ENCODE data around the gene HPS1.

The HPS1 gene

DNA sequence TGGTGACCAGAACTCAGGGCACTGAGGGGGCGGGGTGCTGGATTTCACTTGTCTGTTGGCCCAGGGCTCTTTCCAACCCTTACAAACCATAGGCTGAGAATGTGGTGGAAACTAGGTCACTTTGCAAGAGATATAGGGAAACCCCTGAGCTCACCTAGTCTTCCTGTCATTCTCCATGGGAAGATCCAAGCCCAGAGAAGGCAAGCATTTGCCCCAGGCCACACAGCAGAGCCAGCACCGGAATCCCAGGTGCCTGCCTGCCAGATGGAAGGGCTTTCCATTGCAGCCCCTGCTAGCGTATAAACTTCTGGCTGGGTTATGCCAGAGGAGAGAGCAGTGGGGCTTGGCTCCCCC lies 32.2 kb downstream of the HPS1 start:
- TF ChIP-seq, protein P1, sequence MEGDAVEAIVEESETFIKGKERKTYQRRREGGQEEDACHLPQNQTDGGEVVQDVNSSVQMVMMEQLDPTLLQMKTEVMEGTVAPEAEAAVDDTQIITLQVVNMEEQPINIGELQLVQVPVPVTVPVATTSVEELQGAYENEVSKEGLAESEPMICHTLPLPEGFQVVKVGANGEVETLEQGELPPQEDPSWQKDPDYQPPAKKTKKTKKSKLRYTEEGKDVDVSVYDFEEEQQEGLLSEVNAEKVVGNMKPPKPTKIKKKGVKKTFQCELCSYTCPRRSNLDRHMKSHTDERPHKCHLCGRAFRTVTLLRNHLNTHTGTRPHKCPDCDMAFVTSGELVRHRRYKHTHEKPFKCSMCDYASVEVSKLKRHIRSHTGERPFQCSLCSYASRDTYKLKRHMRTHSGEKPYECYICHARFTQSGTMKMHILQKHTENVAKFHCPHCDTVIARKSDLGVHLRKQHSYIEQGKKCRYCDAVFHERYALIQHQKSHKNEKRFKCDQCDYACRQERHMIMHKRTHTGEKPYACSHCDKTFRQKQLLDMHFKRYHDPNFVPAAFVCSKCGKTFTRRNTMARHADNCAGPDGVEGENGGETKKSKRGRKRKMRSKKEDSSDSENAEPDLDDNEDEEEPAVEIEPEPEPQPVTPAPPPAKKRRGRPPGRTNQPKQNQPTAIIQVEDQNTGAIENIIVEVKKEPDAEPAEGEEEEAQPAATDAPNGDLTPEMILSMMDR (IDR thresholded peaks at IDR 0.05), result no peak
- H3K4me3 ChIP-seq, result peak overlapping the region; percentile 83
- peak overlapping the region; percentile 60 to 87 for H3K27ac ChIP-seq
- DNase-seq (ENCODE audit: low spot score), result no peak

DNA sequence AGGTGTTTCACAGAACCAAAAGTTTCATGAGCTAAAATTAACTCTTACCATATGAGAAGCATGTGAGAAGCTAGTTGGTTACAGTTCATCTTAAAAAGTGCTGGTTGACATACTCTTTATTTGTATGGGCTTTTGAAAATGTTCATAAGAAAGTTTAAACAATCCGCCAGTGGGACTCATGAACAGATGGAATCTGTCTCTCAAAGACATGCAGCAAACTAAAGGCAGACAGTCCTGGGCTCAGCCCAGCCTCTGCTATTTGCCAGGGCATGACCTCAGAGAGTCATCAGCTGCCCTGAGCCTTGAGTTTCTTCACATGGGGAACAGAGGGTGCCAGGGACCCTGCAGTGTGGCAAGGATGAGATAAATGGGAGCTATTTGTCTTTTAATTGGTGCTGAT lies 35.0 kb downstream of the HPS1 start:
- Histone ChIP-seq H3K4me3 (no peak overlapping the region), H3K27ac (no peak overlapping the region)
- DNase-seq (ENCODE audit: low spot score), result no peak
- TF ChIP-seq, protein P1 (IDR thresholded peaks at IDR 0.05), result no peak

DNA sequence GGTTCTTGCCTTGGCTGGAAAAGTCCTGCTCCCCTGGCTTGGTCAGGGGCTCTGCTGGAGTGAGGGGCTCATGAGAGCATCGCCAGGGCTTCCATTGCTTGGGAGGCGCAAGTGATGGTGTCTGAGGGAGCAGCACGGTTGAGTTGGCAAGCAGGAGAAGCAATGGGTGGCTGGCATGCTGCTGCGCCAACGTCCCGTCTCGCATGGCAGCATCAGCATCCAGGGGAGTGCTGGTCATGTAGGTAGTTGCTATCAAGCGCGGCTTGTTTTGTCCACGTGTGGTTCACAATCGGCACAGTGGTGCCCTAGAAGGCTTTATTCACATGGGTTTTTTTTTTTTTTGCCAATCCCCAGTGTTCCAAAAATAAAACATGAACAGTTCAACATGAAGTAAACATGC lies 35.6 kb downstream of the HPS1 start:
- TF ChIP-seq, protein P1 (IDR thresholded peaks at IDR 0.05), result no peak
- DNase-seq (ENCODE audit: low spot score), result no peak
- Histone ChIP-seq H3K27ac (no peak overlapping the region), H3K4me3 (no peak overlapping the region)

DNA sequence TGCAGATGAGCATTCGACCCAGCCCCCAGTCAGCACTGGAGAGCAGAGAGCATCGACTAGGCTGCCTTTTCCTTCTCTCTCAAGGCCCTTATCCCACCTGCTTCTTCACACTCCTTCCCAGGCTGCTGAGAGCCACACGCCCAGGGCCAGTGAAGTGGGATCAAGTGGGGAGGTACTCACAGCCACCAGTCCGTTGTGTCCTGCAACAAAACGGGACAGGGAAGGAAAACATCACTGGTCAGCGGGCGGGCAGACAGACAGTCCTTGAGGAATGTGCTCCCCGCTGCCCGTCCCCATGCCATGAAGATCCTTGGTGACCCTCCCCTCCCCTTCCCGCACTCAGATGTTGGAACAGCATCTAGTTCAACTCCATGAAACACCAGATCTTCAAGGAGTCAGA lies 36.0 kb downstream of the HPS1 start:
- Histone ChIP-seq H3K4me3 (no peak overlapping the region), H3K27ac (no peak overlapping the region)
- TF ChIP-seq, protein P1 (IDR thresholded peaks at IDR 0.05), result no peak
- DNase-seq (ENCODE audit: low spot score), result no peak

DNA sequence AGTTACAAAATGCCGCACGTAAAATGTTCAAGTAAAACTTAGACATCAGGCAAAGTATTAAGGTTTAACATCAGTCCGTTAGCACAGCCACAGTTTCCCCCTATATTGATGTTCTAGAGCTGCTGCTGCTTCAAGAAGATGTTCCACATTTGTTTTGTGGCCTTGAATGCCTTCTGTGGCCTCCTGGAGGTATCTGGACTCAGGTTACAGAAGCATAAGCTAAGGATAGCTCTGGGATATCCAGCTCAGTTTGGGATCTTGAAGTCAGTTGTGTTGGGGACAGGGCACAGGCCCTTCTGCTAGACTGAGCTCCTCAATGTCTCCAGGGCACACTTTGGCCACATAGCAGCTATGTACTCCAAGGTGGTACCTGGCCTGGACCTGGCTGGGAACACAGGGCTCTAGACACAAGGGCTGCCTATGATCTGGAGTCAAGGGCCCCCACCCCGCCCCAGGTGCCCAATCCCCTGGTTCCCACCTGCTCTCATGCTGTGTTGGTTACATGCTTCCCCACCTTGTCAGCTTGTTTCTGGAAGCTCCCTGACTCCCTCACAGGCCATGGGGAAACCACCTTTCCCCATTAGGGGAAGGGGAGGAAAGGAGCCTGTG lies 36.5 kb downstream of the HPS1 start:
- no peak for DNase-seq (ENCODE audit: low spot score)
- no peak overlapping the region for H3K27ac ChIP-seq
- TF ChIP-seq, protein P1 (IDR thresholded peaks at IDR 0.05), result no peak
- no peak overlapping the region for H3K4me3 ChIP-seq

DNA sequence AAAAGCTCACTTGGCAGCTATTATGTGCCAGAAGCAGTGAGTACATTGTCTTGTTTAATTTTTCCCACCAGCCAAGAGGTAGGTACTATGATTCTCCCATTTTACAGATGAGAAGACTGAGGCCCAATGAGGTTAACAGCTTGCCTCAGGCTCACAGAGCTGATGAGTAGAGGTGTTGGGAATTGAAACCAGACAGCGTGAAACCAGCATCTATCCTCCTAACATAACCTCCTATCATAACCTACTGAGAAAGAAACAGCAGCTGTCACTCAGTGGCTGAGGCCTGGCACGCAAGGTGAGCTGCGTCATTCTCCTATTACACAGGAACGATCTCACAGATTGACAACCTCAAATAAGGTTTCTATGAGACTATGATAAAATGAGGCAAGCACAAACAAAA lies 37.9 kb downstream of the HPS1 start:
- TF ChIP-seq, protein P1 (IDR thresholded peaks at IDR 0.05), result no peak
- no peak for DNase-seq (ENCODE audit: low spot score)
- Histone ChIP-seq H3K27ac (no peak overlapping the region), H3K4me3 (no peak overlapping the region)

DNA sequence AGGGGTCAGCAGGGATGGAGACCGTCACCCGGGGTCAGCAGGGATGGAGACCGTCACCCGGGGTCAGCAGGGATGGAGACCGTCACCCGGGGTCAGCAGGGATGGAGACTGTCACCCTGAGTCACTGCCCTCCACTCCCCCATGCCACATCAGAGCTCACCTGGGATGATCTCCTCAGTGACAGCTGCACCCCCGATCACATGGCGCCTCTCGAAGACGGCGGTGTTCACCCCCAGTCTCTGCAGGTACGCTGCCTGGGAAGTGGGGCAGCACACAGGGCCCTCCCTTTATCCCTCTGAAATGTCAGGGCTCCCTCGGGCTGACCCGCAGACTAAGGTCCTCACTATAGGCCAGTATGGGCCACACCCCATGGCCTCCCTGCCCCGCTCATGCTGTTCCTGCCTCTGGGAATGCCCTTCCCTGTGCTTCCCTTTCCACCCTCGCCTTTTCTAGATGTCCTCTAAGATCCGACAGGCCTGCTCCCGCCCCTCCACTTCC lies 38.9 kb downstream of the HPS1 start:
- Histone ChIP-seq H3K4me3 (no peak overlapping the region), H3K27ac (no peak overlapping the region)
- no peak for DNase-seq (ENCODE audit: low spot score)
- TF ChIP-seq, protein P1 (IDR thresholded peaks at IDR 0.05), result no peak

All from coronary artery (tissue), 2 donors.